Right cardiac atrium (tissue), 5 donors: Measurements from ENCODE around the gene MFAP2. TPM values are rescaled to one million over a fixed set of nuclear protein-coding genes. Genes with fewer than 3 reads are reported as not detected.
"Not testable (repeated sequence)": the region's sequence is repeated elsewhere in the genome, so short reads cannot be mapped to it uniquely, and the experiment has no call there.

ENCODE experiments used
- ATAC-seq, 2 donors: fragments of 200-7000 bp; cut with Tn5 transposase; one replicate each; pipeline versions ENCODE4 v1.8.0 to v1.9.1; 2020; ENCODE audit warnings: moderate library complexity in 2 of 2, mild to moderate bottlenecking in 1 of 2
- DNase-seq, 3 donors: peaks; one replicate each; pipeline ENCODE4 v3.0.0-alpha.2; 2020
- H3K27ac ChIP-seq: one replicate; pipeline ENCODE4 v1.5.1; 2013; ENCODE audit warnings: mild to moderate bottlenecking, low read length, control low read depth, moderate library complexity
- H3K27me3 ChIP-seq: one replicate; pipeline ENCODE4 v1.6.1; 2013; ENCODE audit not compliant: control insufficient read depth, insufficient read depth
- H3K4me1 ChIP-seq: one replicate; pipeline ENCODE4 v1.6.1; 2013; ENCODE audit warnings: low read length; ENCODE audit not compliant: control insufficient read depth, insufficient read depth
- H3K4me3 ChIP-seq: one replicate; pipeline ENCODE4 v1.5.1; 2013; ENCODE audit warnings: low read length, control low read depth
- H3K9me3 ChIP-seq: one replicate; pipeline ENCODE4 v1.6.1; 2013; ENCODE audit warnings: low read length; ENCODE audit not compliant: control insufficient read depth
- WGBS: extraction: QIAGEN DNeasy Blood & Tissue Kit; methylation state at CpG from one replicate; pipeline ENCODE4 v1.1.7; 2013; 5-methylcytosine and 5-hydroxymethylcytosine counted together
- intact Hi-C, 4 donors: fragments of 100-400 bp; cut with DNase I; formaldehyde crosslinking; loops; one replicate each; pipeline versions ENCODE4 v1.11.0 to v1.14.0; 2022 to 2023
- polyA plus RNA-seq: library from polyadenylated mRNA; stranded (reverse); fragments of 200-250 nt; gene quantifications from one replicate; pipeline ENCODE4 v1.2.3, GENCODE V29; 2013
- total RNA-seq, 4 donors: library from RNA; stranded (reverse); fragmentation: NEBNext Ultra II Directional; extraction: Animal tissue kit (Norgen Biotek cat#: 25700); gene quantifications; one replicate each; pipeline ENCODE4 v1.2.1, GENCODE V29; 2021
- donor health status: healthy with polysubstance abuse.
- donor health status: DM: no; HTN: yes; CAD: no.
- donor health status: DM: no; HTN: no; CAD: no.
- donor health status: DM: no; HTN: yes; CAD: no; lungs with severe emphysema.
- donor health status: DM: yes; HTN: yes; CAD: no.

Gene MFAP2
- total and polyA plus RNA-seq, 5 donors, result 3.2 to 11.6 (median 6.2) TPM

DNA sequence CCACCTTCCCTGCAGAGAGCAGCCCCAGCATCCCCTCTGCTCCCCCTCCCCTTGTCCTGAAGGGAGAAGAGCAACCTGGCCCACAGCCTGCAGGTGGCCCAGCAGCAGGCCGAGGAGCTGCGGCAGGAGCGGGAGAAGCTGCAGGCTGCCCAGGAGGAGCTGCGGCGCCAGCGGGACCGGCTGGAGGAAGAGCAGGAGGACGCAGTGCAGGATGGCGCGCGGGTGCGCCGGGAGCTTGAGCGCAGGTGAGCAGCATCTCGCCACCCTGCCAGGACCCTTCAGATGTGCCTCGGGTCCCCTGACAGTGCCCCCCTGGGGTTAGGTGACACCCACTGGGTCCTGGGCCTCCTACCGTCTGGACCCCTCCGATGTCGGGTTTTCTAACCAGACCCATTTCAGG lies 36.4 kb downstream of the MFAP2 start:
- Histone ChIP-seq H3K4me3 (no peak overlapping the region), H3K4me1 (no peaks in the 10 kb centered on the region), H3K27ac (no peak overlapping the region), H3K27me3 (no peaks in the 10 kb centered on the region), H3K9me3 (no peaks in the 10 kb centered on the region)
- ATAC-seq, result peak in 1 of 2 donors; percentile 4
- intact Hi-C loops, result no loop called here
- DNase-seq, result peak in 1 of 3 donors; percentile 21
- WGBS, result 91% methylated on average over 19 of the region's 19 CpGs

DNA sequence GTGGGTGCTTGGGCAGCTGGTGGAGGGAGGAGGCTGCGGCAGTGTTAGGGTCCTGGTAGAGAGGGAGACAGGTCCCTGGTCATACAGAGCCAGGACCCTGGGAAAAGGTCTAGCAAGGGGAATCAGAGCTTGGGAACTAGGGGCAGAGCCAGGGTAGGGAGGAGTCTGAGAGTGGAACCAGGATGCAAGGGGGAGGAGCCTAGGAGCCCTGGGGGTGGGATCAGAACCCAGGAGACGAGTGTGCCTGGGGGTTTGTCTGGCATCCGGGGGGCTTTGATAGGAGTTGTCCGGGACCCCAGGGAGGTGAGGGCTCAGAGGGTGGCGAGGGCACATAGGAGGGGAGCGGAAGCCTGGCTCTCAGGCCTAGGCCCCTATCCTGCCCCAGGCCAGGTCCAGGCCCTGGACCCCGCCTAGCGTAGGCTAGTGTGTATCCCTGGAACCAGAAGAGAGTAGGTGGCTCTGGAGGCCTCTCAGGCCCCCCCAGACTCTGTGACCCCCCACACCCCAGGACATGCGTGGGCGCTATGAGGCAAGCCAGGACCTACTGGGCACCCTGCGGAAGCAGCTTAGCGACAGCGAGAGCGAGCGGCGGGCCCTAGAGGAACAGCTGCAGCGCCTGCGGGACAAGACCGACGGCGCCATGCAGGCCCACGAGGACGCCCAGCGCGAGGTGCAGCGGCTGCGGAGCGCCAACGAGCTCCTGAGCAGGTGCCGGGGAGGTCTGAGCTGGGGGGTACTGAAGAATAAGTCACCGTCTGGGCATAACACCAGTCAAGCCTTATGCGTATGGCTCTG lies 40.8 kb downstream of the MFAP2 start:
- intact Hi-C loops, H3K4me1 ChIP-seq, H3K9me3 ChIP-seq, H3K4me3 ChIP-seq, H3K27me3 ChIP-seq, H3K27ac ChIP-seq: not testable (repeated sequence)
- DNase-seq (peak in 1 of 3 donors; percentile 30), ATAC-seq (peak; percentile 35 to 40)
- WGBS, result 94% methylated on average over 32 of the region's 32 CpGs

DNA sequence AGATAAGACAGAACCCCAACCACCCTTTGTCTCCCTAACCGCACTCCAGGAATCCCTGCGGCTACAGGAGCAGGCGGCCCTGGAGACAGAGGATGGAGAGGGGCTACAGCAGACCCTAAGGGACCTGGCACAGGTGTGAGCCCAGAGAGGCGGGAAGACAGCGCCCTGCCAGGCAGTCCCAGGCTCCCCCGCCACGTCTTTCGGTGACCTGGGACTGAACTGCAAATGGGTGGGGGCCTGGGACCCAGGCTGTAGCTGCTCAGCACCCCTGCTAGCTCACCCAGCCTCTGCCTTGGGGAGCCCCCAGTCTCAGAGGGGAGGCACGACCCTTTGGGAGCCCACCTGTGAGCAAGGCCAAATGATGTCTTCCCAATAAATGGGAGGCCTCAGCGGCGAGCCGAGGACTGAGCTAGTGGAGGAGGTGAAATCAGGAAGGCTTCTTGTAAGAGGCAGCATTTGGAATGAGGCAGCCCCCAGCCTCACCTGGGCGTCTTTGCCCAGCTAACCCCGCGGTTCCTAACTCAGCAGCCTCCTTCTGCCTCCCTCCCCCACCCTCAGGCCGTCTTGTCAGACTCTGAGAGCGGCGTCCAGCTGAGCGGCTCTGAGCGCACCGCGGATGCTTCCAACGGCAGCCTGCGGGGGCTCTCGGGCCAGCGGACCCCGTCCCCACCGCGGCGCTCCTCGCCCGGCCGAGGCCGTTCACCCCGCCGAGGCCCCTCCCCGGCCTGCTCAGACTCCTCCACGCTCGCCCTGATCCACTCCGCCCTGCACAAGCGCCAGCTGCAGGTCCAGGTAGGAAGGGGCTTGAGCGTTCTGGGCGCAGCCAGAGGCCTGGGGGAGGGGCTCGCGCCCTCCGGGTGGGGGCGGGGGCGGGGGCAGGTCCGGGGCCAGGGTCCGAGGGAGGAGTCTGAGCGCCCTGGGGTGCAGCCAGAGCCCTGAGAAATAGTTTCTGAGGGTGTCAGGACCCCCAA lies 41.8 kb downstream of the MFAP2 start:
- intact Hi-C loops, result no loop called here
- 69% methylated on average over 51 of the region's 51 CpGs for WGBS
- peak; percentile 21 to 35 for ATAC-seq
- Histone ChIP-seq H3K4me1 (no peaks in the 10 kb centered on the region), H3K9me3 (no peaks in the 10 kb centered on the region), H3K27me3 (no peaks in the 10 kb centered on the region), H3K4me3 (no peak overlapping the region), H3K27ac (no peak overlapping the region)
- DNase-seq, result no peak

DNA sequence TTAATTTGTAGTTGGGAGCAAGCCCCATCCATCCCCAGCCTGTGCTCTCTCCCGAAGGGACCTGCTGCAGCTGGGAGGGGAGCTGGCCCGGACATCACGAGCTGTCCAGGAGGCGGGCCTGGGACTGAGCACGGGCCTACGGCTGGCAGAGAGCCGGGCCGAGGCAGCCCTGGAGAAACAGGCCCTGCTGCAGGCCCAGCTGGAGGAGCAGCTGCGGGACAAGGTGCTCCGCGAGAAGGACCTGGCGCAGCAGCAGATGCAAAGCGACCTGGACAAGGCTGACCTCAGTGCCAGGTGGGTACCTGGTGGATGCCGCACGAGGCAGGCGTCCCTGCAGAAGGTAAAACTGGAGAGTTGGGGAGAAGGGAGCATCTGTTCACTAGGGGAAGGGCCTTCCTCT lies 43.8 kb downstream of the MFAP2 start:
- H3K27ac ChIP-seq, H3K4me1 ChIP-seq, H3K27me3 ChIP-seq, H3K9me3 ChIP-seq, intact Hi-C loops, H3K4me3 ChIP-seq: not testable (repeated sequence)
- ATAC-seq (peak in 1 of 2 donors; percentile 16), DNase-seq (peak in 1 of 3 donors; percentile 44)
- 87% methylated on average over 16 of the region's 16 CpGs for WGBS

DNA sequence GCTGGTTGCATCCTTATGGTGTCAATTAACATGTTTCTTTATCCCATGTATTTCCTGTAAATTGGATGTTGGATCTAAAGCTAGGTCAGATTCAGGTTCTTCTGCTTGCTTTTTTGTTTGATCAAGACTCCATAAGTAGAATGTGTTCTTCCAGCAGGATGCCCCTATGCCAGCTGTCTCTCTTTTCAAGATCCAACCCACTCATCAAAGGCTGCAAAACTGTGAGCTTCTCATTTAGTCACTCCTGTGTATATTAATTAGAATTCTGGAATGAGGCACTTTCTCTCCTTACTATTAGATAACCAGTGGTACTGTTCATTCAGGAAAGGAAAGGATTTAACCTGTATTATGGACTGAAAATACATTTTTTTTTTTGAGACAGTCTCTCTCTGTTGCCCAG lies 46.5 kb downstream of the MFAP2 start:
- H3K9me3 ChIP-seq, intact Hi-C loops, ATAC-seq, H3K4me3 ChIP-seq, H3K27me3 ChIP-seq, H3K4me1 ChIP-seq, DNase-seq, H3K27ac ChIP-seq: not testable (repeated sequence)

DNA sequence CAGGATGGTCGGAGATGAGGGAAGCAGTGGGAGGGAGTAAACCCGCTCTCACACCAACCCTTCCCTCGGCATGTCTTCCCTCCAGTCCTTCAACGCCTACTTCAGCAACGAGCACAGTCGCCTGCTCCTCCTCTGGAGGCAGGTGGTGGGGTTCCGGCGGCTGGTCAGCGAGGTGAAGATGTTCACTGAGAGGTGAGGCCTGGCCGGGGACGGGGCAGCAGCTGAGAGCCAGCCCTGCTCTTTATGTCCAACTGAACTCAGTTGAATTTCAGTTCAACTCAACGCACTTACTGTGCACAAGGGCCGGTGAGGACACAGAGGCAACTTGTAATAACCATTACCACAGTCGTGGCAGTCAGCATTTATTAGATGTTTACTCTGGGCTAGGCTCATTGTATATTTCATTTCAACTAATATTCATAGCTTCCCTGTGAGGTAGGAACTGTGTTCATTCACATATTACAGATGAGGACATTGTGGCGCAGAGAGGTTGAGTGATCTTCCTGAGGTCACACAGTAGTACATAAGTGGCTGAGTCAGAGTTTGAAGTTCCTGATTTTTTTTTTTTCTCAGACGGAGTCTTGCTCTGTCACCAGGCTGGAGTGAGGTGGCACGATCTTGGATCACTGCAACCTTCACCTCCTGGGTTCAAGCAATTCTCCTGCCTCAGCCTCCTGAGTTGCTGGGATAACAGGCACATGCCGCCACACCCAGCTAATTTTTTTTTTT lies 49.0 kb downstream of the MFAP2 start:
- H3K4me1 ChIP-seq, H3K27me3 ChIP-seq, ATAC-seq, H3K4me3 ChIP-seq, H3K9me3 ChIP-seq, H3K27ac ChIP-seq, intact Hi-C loops: not testable (repeated sequence)
- DNase-seq, result peak in 2 of 3 donors; percentile 26 to 33
- 89% methylated on average over 18 of the region's 18 CpGs for WGBS

DNA sequence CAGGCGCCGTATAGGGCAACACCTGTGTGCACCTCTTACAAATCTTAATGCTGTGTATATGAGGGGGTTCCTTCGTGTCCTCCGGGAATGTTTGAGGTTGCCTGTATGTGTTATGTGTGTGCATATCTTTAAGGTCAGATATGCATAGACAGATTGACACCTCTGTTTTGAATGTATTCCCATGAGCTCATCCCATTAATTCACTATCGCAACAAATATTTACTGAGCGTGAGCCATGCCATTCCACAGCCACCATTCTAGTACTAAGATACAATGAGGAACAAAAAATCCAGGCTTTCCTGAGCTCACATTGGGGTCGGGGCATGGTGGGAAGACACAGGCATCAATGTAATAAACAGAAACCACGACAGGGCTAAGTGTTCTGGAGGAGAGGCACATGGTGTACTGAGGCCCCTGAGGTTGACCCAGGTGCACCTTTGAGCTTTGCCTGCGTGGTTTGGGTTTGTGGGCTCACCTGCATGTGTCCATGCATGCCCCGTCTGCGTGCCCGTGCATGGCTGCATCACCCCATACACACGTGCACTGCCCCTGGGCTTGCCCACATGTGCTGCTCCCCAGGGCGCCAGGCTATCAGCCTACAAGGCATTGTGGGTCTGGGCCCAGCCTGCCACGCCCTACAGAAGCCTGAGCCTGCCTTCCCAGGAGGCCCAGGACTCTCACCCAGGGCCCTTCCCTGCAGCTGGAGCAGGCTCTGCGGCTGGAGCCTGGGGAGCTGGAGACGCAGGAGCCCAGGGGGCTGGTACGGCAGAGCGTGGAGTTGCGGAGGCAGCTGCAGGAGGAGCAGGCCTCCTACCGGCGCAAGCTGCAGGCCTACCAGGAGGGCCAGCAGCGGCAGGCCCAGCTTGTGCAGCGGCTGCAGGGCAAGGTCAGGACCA lies 51.0 kb downstream of the MFAP2 start:
- H3K27me3 ChIP-seq, H3K27ac ChIP-seq, H3K9me3 ChIP-seq, H3K4me3 ChIP-seq, intact Hi-C loops, H3K4me1 ChIP-seq, ATAC-seq: not testable (repeated sequence)
- DNase-seq, result peak in 2 of 3 donors; percentile 1 to 44
- WGBS, result 89% methylated on average over 24 of the region's 24 CpGs

DNA sequence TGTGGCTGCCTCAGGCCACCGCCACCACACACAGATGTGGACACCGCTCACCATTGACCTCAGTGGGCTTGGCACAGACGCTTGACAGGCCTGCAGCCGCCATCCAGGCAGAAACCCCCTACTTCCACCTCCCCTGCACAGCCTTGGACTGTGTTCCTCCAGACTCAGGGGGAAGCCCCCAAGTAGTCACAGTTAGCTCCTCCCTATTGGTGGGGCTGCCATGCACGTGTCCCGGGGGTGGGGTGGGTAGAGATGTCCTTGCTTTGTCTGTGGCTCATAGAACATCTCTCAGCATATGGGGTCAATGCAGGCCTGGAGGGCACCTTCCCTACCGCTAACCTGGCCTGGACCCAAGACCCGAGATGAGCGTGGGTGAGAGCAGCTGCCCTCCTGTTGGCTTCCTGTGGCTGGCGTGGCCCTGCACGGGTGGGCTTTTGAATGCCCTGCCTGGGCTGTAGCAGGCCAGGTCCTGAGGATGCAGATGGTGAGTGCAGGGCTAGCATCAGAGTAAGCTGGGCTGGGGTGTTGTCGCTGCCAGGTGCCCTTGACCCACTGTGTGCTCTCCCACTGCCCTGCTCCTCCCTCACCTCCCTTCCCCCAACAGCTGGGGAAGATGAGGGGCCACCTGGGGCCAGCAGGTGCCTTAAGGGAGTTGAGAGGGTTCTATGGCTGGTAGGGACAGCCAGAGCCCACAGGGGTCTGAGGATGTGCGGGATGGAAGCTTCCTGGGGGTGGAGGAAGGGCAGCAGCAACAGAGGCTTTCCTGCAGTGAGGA lies 52.5 kb downstream of the MFAP2 start:
- ATAC-seq, result no peak
- Histone ChIP-seq H3K27ac (no peak overlapping the region), H3K4me1 (no peaks in the 10 kb centered on the region), H3K4me3 (no peak overlapping the region), H3K27me3 (no peaks in the 10 kb centered on the region), H3K9me3 (no peaks in the 10 kb centered on the region)
- intact Hi-C loops, result no loop called here
- DNase-seq, result peak in 2 of 3 donors; percentile 30 to 45
- WGBS, result 84% methylated on average over 13 of the region's 13 CpGs

DNA sequence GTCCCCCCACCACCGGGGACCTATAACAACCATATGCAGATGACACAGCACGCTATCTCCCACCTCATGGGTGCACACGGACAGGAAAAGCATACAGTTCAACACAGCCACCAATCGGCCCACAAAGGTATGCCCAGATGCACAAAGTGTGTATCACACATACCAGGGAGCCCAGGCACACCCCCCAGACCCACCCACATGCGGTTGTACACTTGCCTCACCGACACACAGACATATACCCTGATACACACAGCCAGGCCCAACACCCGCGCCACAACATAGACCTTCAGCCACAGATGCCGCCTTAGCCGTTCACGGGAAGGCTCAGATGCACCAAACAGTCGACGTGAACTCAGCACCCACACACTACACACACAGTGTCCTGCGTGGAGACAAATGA lies 53.2 kb downstream of the MFAP2 start:
- H3K27ac ChIP-seq, result no peak overlapping the region
- WGBS, result 94% methylated on average over 14 of the region's 14 CpGs
- no peak overlapping the region for H3K4me3 ChIP-seq
- ATAC-seq (no peak), DNase-seq (peak in 1 of 3 donors; percentile 23)
- no peaks in the 10 kb centered on the region for H3K4me1 ChIP-seq
- no peaks in the 10 kb centered on the region for H3K27me3 ChIP-seq
- intact Hi-C loops, result no loop called here
- no peaks in the 10 kb centered on the region for H3K9me3 ChIP-seq
